Endothelial cell of umbilical vein (primary cell): ENCODE results near the gene CD151. TPM values are rescaled to one million over a fixed set of nuclear protein-coding genes. Genes with fewer than 3 reads are reported as not detected.

Experiments used
- BruUV-seq: library from RNA; stranded (reverse); fragments of 400-500 nt; replicated peaks from 2 replicates; lab custom pipeline; 2021; lab: Mats Ljungman, UMichigan
- CTCF ChIA-PET: fragments of 300-600, 350-600 bp; sonication (Branson Sonifier 250); formaldehyde crosslinking; loops from one replicate; lab custom pipeline; 2021; ENCODE audit warnings: antibody characterized with exemption, inconsistent platforms; lab: Charles Lee
- POLR2A ChIA-PET: fragments of 300-600, 350-600 bp; sonication (Branson Sonifier 250); formaldehyde crosslinking; loops from one replicate; lab custom pipeline; 2021; ENCODE audit warnings: antibody characterized with exemption, inconsistent platforms; lab: Charles Lee
- DNase-seq: peaks from one replicate; pipeline ENCODE4 v3.0.0-alpha.2; 2011; ENCODE audit warnings: low read depth, low spot score
- FAIRE-seq: peaks from 2 replicates; lab custom pipeline; 2011; peaks lifted over from hg19 to GRCh38; lab: Jason Lieb, UNC
- H2AFZ ChIP-seq: 2 replicates; pipeline ENCODE4 v1.6.0; 2012; ENCODE audit warnings: low read depth, low read length, control low read depth, inconsistent platforms
- H3K27ac ChIP-seq: 2 replicates; pipeline ENCODE4 v1.5.1; 2011; ENCODE audit warnings: low read depth, mild to moderate bottlenecking, control low read depth, low read length, moderate library complexity; ENCODE audit not compliant: insufficient read depth
- H3K27me3 ChIP-seq, 2 experiments: 2 replicates each; pipeline versions ENCODE4 v1.6.0 to v1.6.1; 2011; ENCODE audit warnings: low read length in 2 of 2, mixed read lengths in 1 of 2; ENCODE audit not compliant: control insufficient read depth in 2 of 2, insufficient read depth in 2 of 2
- H3K36me3 ChIP-seq, 2 experiments: 2 replicates in 1 of 2; 3 replicates in 1 of 2; pipeline ENCODE4 v1.5.1; 2011; ENCODE audit warnings: low read length in 2 of 2, mild to moderate bottlenecking in 1 of 2, moderate library complexity in 1 of 2; ENCODE audit not compliant: control insufficient read depth in 2 of 2, insufficient read depth in 2 of 2; ENCODE audit errors: extremely low read depth in 1 of 2
- H3K4me1 ChIP-seq: 3 replicates; pipeline ENCODE4 v1.5.1; 2011; ENCODE audit warnings: mild to moderate bottlenecking, low read length; ENCODE audit not compliant: control insufficient read depth, insufficient read depth; ENCODE audit errors: extremely low read depth
- H3K4me2 ChIP-seq: 2 replicates; pipeline ENCODE4 v1.6.1; 2011; ENCODE audit warnings: low read length, control low read depth, mixed read lengths; ENCODE audit not compliant: insufficient read depth
- H3K4me3 ChIP-seq, 3 experiments: fragments of 200-600 bp in 1 of 3; sonication (generic), shearing (Covaris generic) in 1 of 3; replicated peaks in 1 of 3; 2 replicates each; pipeline ENCODE4 v1.5.1; 2011 to 2016; ENCODE audit warnings: control low read depth in 3 of 3, low read length in 3 of 3, mild to moderate bottlenecking in 2 of 3, inconsistent platforms in 1 of 3, low read depth in 1 of 3, moderate library complexity in 1 of 3; ENCODE audit not compliant: insufficient read depth in 1 of 3
- H3K79me2 ChIP-seq: 2 replicates; pipeline ENCODE4 v1.6.0; 2012; ENCODE audit warnings: low read length, inconsistent platforms; ENCODE audit not compliant: control insufficient read depth, insufficient read depth
- H3K9ac ChIP-seq: replicated peaks from 2 replicates; pipeline ENCODE3; 2011; ENCODE audit warnings: low read length, control low read depth; ENCODE audit not compliant: insufficient read depth; ENCODE audit errors: extremely low read depth
- H3K9me1 ChIP-seq: replicated peaks from 3 replicates; pipeline ENCODE4 v1.6.0; 2011; ENCODE audit warnings: mild to moderate bottlenecking, low read length; ENCODE audit not compliant: control insufficient read depth, insufficient read depth; ENCODE audit errors: extremely low read depth
- H3K9me3 ChIP-seq: replicated peaks from 2 replicates; pipeline ENCODE4 v1.5.1; 2012; ENCODE audit warnings: low read length, inconsistent platforms; ENCODE audit not compliant: control insufficient read depth, insufficient read depth
- H4K20me1 ChIP-seq: replicated peaks from 2 replicates; pipeline ENCODE3; 2011; ENCODE audit warnings: mild to moderate bottlenecking, low read length; ENCODE audit not compliant: control insufficient read depth, insufficient read depth; ENCODE audit errors: extremely low read depth
- CTCF ChIP-seq, 2 donors: IDR thresholded peaks; 1 replicate in 1 of 2; 2 replicates in 1 of 2; pipeline ENCODE4 v1.5.1; 2011; ENCODE audit warnings: low read length in 2 of 2, mild to moderate bottlenecking in 2 of 2, moderate library complexity in 2 of 2, control low read depth in 1 of 2, inconsistent platforms in 1 of 2, low read depth in 1 of 2; ENCODE audit not compliant: insufficient read depth in 1 of 2; ENCODE audit errors: extremely low read depth in 1 of 2
- EZH2 ChIP-seq: IDR thresholded peaks from 2 replicates; pipeline ENCODE4 v1.6.1; 2012; ENCODE audit warnings: borderline replicate concordance, low read depth, mild to moderate bottlenecking, moderate library complexity, low read length, inconsistent platforms; ENCODE audit not compliant: severe bottlenecking
- FOS ChIP-seq: IDR thresholded peaks from 2 replicates; pipeline ENCODE4 v1.6.1; 2011; ENCODE audit warnings: mild to moderate bottlenecking, low read length, moderate library complexity, borderline replicate concordance; ENCODE audit not compliant: insufficient read depth
- GATA2 ChIP-seq: IDR thresholded peaks from 2 replicates; pipeline ENCODE4 v1.7.0; 2011; ENCODE audit warnings: low read depth, mild to moderate bottlenecking, moderate library complexity, mixed read lengths, low read length; ENCODE audit not compliant: insufficient read length, insufficient read depth
- JUN ChIP-seq: IDR thresholded peaks from 2 replicates; pipeline ENCODE4 v1.6.1; 2011; ENCODE audit warnings: borderline replicate concordance, low read depth; ENCODE audit not compliant: insufficient read length, insufficient read depth
- MAX ChIP-seq: IDR thresholded peaks from 2 replicates; pipeline ENCODE4 v1.6.1; 2011; ENCODE audit not compliant: insufficient read depth, insufficient read length
- MYC ChIP-seq: IDR thresholded peaks from one replicate; pipeline ENCODE4 v1.6.1; 2011; ENCODE audit warnings: mild to moderate bottlenecking, low read depth, low read length
- POLR2A ChIP-seq: IDR thresholded peaks from 2 replicates; pipeline ENCODE4 v1.6.1; 2012; ENCODE audit warnings: low read depth, mild to moderate bottlenecking, control low read depth, low read length
- POLR2AphosphoS5 ChIP-seq: IDR thresholded peaks from 2 replicates; pipeline ENCODE4 v1.6.1; 2012; ENCODE audit warnings: low read depth, mild to moderate bottlenecking, control low read depth, low read length, moderate library complexity; ENCODE audit not compliant: insufficient read depth
- dilution Hi-C: fragments of 300-500 bp; cut with MboI; formaldehyde crosslinking; loops from one replicate; pipeline ENCODE4 v1.15.0; 2019; ENCODE audit warnings: low sequenced_read_pairs; ENCODE audit not compliant: extremely low pct_ligation_motif_present
- intact Hi-C: fragments of 100-400 bp; cut with micrococcal nuclease; formaldehyde crosslinking; loops from one replicate; pipeline ENCODE4 v1.10.0; 2022
- polyA plus RNA-seq, 4 experiments: library from polyadenylated mRNA; depleted of rRNA in 3 of 4; stranded (reverse) in 3 of 4; unstranded in 1 of 4; fragments of >200 nt; gene quantifications; 2 replicates each; pipeline versions ENCODE4 v1.2.1 to v1.2.3, GENCODE V29; 2011 to 2012; ENCODE audit warnings: missing spikeins in 1 of 4
- total RNA-seq: library from RNA; stranded (reverse); gene quantifications from 2 replicates; pipeline ENCODE4 v1.2.3, GENCODE V29; 2021

CD151 gene
- total and polyA plus RNA-seq, 2 donors (not counting 3 experiments of a cell fraction or from before 2014, with no cell fraction given) = 515 to 1,090 TPM

GRCh38 chr11:875203-875602 lies 42.5 kb downstream of the CD151 start:
- Histone ChIP-seq H3K4me1 (no peaks in the 10 kb centered on the region), H3K9ac (no peak overlapping the region), H3K9me3 (no peaks in the 10 kb centered on the region), H3K27me3 (no peaks in the 10 kb centered on the region), H3K4me2 (no peak overlapping the region), H4K20me1 (no peaks in the 10 kb centered on the region), H3K4me3 (no peak overlapping the region), H3K9me1 (no peaks in the 10 kb centered on the region), H3K27ac (no peak overlapping the region), H3K79me2 (no peaks in the 10 kb centered on the region), H3K36me3 (peaks cover 0 to 3% of the 10 kb centered on the region in 2 experiments), H2AFZ (no peak overlapping the region)
- no peak for TF ChIP-seq CTCF (IDR thresholded peaks at IDR 0.05; ENCODE audit: extremely low read depth in 1 of 2, insufficient read depth in 1 of 2, low read depth in 1 of 2, low read length in 2 of 2)
- TF ChIP-seq JUN = no peak
- TF ChIP-seq MAX = no peak
- TF ChIP-seq POLR2AphosphoS5 = no peak
- no peak for TF ChIP-seq POLR2A
- no peak for TF ChIP-seq FOS
- TF ChIP-seq EZH2 = no peak
- no peak for TF ChIP-seq MYC
- no peak for TF ChIP-seq GATA2
- POLR2A ChIA-PET = no interaction called here
- intact Hi-C loops = no loop called here
- CTCF ChIA-PET = interaction anchor here (1.1 to 1.4 kb wide), 2 partner anchors 20 to 175 kb away, joined by 3 read pairs; no protein-coding TSS in a partner anchor
- no peak for DNase-seq
- no TSS peak for BruUV-seq
- no peak for FAIRE-seq
- dilution Hi-C loops = no loop called here
